ENCODE results near the gene NKAIN4.

- no peak for TF ChIP-seq EZH2 (IDR thresholded peaks at IDR 0.05; ENCODE audit: low read depth, unreplicated experiment)
- TF ChIP-seq POLR2AphosphoS5 (IDR thresholded peaks at IDR 0.05; ENCODE audit: low read depth): no peak
- TF ChIP-seq CTCF (conservative IDR thresholded peaks at IDR 0.05; ENCODE audit: low read depth in 2 of 2): no peak
- TF ChIP-seq JUNB (IDR thresholded peaks at IDR 0.05; ENCODE audit: unreplicated experiment): no peak
- TF ChIP-seq REST (IDR thresholded peaks at IDR 0.05; ENCODE audit: unreplicated experiment): no peak
- TF ChIP-seq EZH2phosphoT487 (IDR thresholded peaks at IDR 0.05; ENCODE audit: unreplicated experiment): no peak
- no peak for TF ChIP-seq CREB1 (CRISPR knock-in tag; IDR thresholded peaks at IDR 0.05; ENCODE audit: low read depth)
- no peak for TF ChIP-seq NANOG (IDR thresholded peaks at IDR 0.05; ENCODE audit: borderline replicate concordance)
- no peak for TF ChIP-seq ETS1 (IDR thresholded peaks at IDR 0.05)
- no peak for TF ChIP-seq ZNF114 (CRISPR knock-in tag; IDR thresholded peaks at IDR 0.05)
- no peak for TF ChIP-seq STAT1 (IDR thresholded peaks at IDR 0.05; ENCODE audit: unreplicated experiment)
These were observed 2.7 kb upstream of the NKAIN4 start for GRCh38 chr20:63256954-63257353.
